ENCODE data around the gene A2ML1.
"Not testable (repeated sequence)": the region's sequence is repeated elsewhere in the genome, so short reads cannot be mapped to it uniquely, and the experiment has no call there.

- TF ChIP-seq CTCF (IDR thresholded peaks at IDR 0.05); ZFX (IDR thresholded peaks at IDR 0.05; ENCODE audit: borderline replicate concordance): not testable (repeated sequence)
Measured at GRCh38 chr12:8859448-8859847, 37.0 kb downstream of the A2ML1 start.
